HepG2 (cell line): ENCODE data around the gene SOBP. TPM values are rescaled to one million over a fixed set of nuclear protein-coding genes. Genes with fewer than 3 reads are reported as not detected.

Source experiments
- ATAC-seq: fragments of 200-7000 bp; cut with Tn5 transposase; 3 replicates; pipeline ENCODE4 v1.9.1; 2020; ENCODE audit warnings: mild to moderate bottlenecking, moderate library complexity
- BruUV-seq: library from RNA; stranded (reverse); fragments of 400-500 nt; replicated peaks from 2 replicates; lab custom pipeline; 2021; lab: Mats Ljungman, UMichigan
- CTCF ChIA-PET: fragments of 300-600 bp; formaldehyde crosslinking; extraction: SDS; loops from one replicate; lab custom pipeline; 2021; ENCODE audit warnings: low total read pairs, inconsistent platforms, low intra/inter-chr PET ratio; lab: Yijun Ruan, JAX
- POLR2A ChIA-PET: fragments of 350-600 bp; sonication (Branson Sonifier 250); formaldehyde crosslinking; loops from one replicate; lab custom pipeline; 2020; ENCODE audit warnings: antibody characterized with exemption, inconsistent platforms; lab: Yijun Ruan, JAX
- DNase-seq: peaks from one replicate; pipeline ENCODE4 v3.0.0-alpha.2; 2015; ENCODE audit warnings: low spot score
- FAIRE-seq: peaks from 3 replicates; lab custom pipeline; 2011; peaks lifted over from hg19 to GRCh38; lab: Jason Lieb, UNC
- H2AFZ ChIP-seq: one replicate; pipeline ENCODE4 v1.6.1; 2011; ENCODE audit warnings: low read length, inconsistent platforms
- H3K27ac ChIP-seq: fragments of 300-600 bp; 3 replicates; pipeline ENCODE4 v1.8.0; 2011; ENCODE audit warnings: mixed run types, mild to moderate bottlenecking, mixed read lengths, low read length, inconsistent platforms; ENCODE audit not compliant: insufficient read depth; ENCODE audit errors: extremely low read length
- H3K27me3 ChIP-seq, 2 experiments: fragments of 200-600 bp in 1 of 2; 2 replicates in 1 of 2; 3 replicates in 1 of 2; pipeline versions ENCODE4 v1.6.0 to v1.8.0; 2011; ENCODE audit warnings: low read length in 2 of 2, mild to moderate bottlenecking in 2 of 2, moderate library complexity in 2 of 2, inconsistent platforms in 1 of 2; ENCODE audit not compliant: insufficient read depth in 2 of 2, control insufficient read depth in 1 of 2
- H3K36me3 ChIP-seq, 2 experiments: fragments of 200-600 bp in 1 of 2; replicated peaks in 1 of 2; 2 replicates in 1 of 2; 3 replicates in 1 of 2; pipeline versions ENCODE4 v1.5.1 to v1.8.0; 2011; ENCODE audit warnings: low read length in 2 of 2, inconsistent platforms in 1 of 2; ENCODE audit not compliant: insufficient read depth in 2 of 2, control insufficient read depth in 1 of 2
- H3K4me1 ChIP-seq: 2 replicates; pipeline ENCODE4 v1.5.1; 2012; ENCODE audit warnings: low read length, inconsistent platforms; ENCODE audit not compliant: insufficient read depth
- H3K4me2 ChIP-seq: 2 replicates; pipeline ENCODE4 v1.6.0; 2011; ENCODE audit warnings: low read depth, low read length, inconsistent platforms
- H3K4me3 ChIP-seq, 3 experiments: fragments of 200-600 bp in 1 of 3; sonication (generic), shearing (Covaris generic) in 1 of 3; replicated peaks in 1 of 3; 2 replicates each; pipeline ENCODE4 v1.5.1; 2011 to 2016; ENCODE audit warnings: low read length in 3 of 3, inconsistent platforms in 2 of 3, low read depth in 2 of 3, mild to moderate bottlenecking in 2 of 3, control low read depth in 1 of 3, mixed read lengths in 1 of 3; ENCODE audit not compliant: insufficient read depth in 1 of 3
- H3K79me2 ChIP-seq: one replicate; pipeline ENCODE4 v1.6.1; 2011; ENCODE audit warnings: low read length, inconsistent platforms; ENCODE audit not compliant: insufficient read depth
- H3K9ac ChIP-seq: 2 replicates; pipeline ENCODE4 v1.6.0; 2011; ENCODE audit warnings: mild to moderate bottlenecking, low read depth, low read length, inconsistent platforms; ENCODE audit not compliant: insufficient read depth
- H3K9me3 ChIP-seq: 2 replicates; pipeline ENCODE4 v1.5.1; 2012; ENCODE audit warnings: mild to moderate bottlenecking, low read length
- H4K20me1 ChIP-seq: 2 replicates; pipeline ENCODE4 v1.6.0; 2011; ENCODE audit warnings: inconsistent platforms, mild to moderate bottlenecking, low read length, moderate library complexity; ENCODE audit not compliant: insufficient read depth
- AHDC1 ChIP-seq: sonication (generic); formaldehyde crosslinking; IDR thresholded peaks from 2 replicates; pipeline ENCODE4 v1.5.1; 2020; ENCODE audit warnings: mild to moderate bottlenecking, missing genetic modification reagents, borderline replicate concordance
- ATAD3A ChIP-seq: sonication (generic); formaldehyde crosslinking; IDR thresholded peaks from 2 replicates; pipeline ENCODE4 v1.4.0; 2020; ENCODE audit warnings: missing genetic modification reagents
- NCOA2 ChIP-seq: sonication (generic); formaldehyde crosslinking; IDR thresholded peaks from 2 replicates; pipeline ENCODE4 v1.8.0; 2022; ENCODE audit warnings: inconsistent platforms
- REST ChIP-seq, 2 experiments: IDR thresholded peaks; 2 replicates each; pipeline ENCODE4 v1.6.1; 2011 to 2012; ENCODE audit warnings: low read length in 2 of 2, borderline replicate concordance in 1 of 2, low read depth in 1 of 2, mild to moderate bottlenecking in 1 of 2, moderate library complexity in 1 of 2
- REXO4 ChIP-seq: sonication (generic); formaldehyde crosslinking; IDR thresholded peaks from 2 replicates; pipeline ENCODE4 v1.8.0; 2022; ENCODE audit warnings: missing genetic modification reagents, mild to moderate bottlenecking, borderline replicate concordance
- SKI ChIP-seq: fragments of 450-650 bp; IDR thresholded peaks from one replicate; pipeline ENCODE4 v1.6.1; 2018; ENCODE audit warnings: mild to moderate bottlenecking; ENCODE audit not compliant: partially characterized antibody
- TAF15 ChIP-seq: fragments of 200-400 bp; formaldehyde crosslinking; IDR thresholded peaks from one replicate; pipeline ENCODE4 v1.6.1; 2018; ENCODE audit warnings: mild to moderate bottlenecking, low read depth, low read length; ENCODE audit not compliant: poor library complexity, severe bottlenecking
- ZNF414 ChIP-seq: sonication (generic); formaldehyde crosslinking; IDR thresholded peaks from 2 replicates; pipeline ENCODE4 v1.5.0; 2020; ENCODE audit warnings: missing genetic modification reagents
- ZNF484 ChIP-seq: sonication (generic); formaldehyde crosslinking; IDR thresholded peaks from 2 replicates; pipeline ENCODE4 v1.5.1; 2020; ENCODE audit warnings: mild to moderate bottlenecking, low read depth, missing genetic modification reagents, borderline replicate concordance
- ZNF720 ChIP-seq: sonication (generic); formaldehyde crosslinking; IDR thresholded peaks from 2 replicates; pipeline ENCODE4 v1.4.0; 2020; ENCODE audit warnings: missing genetic modification reagents
- WGBS: methylation state at CpG from one replicate; pipeline ENCODE4 v1.1.6; 2017; ENCODE audit warnings: low lambda C conversion rate; 5-methylcytosine and 5-hydroxymethylcytosine counted together
- in situ Hi-C: cut with HindIII; loops from 2 replicates; pipeline ENCODE4 v1.10.0; 2017; ENCODE audit warnings: low pct_unique_long_range_greater_than_20kb; ENCODE audit not compliant: extremely low pct_ligation_motif_present
- intact Hi-C: fragments of 100-400 bp; cut with micrococcal nuclease; formaldehyde crosslinking; loops from one replicate; pipeline ENCODE4 v1.10.0; 2022; ENCODE audit not compliant: unreplicated experiment
- polyA plus RNA-seq, 8 experiments: library from polyadenylated mRNA; depleted of rRNA in 3 of 8; stranded (reverse) in 7 of 8; unstranded in 1 of 8; fragments of >200 nt; fragmentation: Illumina TruSeq in 4 of 8; extraction: Trizol in 4 of 8; gene quantifications; 2 replicates each; pipeline versions ENCODE4 v1.2.1 to v1.2.3, GENCODE V29; 2011 to 2016; ENCODE audit warnings: low read depth in 4 of 8, missing spikeins in 1 of 8, mixed read lengths in 1 of 8; ENCODE audit not compliant: insufficient read depth in 1 of 8
- total RNA-seq, 5 experiments: library from RNA; depleted of rRNA; stranded (reverse); fragments of >200 nt; fragmentation: Illumina TruSeq; extraction: Trizol; gene quantifications; 2 replicates each; pipeline ENCODE4 v1.2.3, GENCODE V29; 2016; ENCODE audit warnings: low read depth in 1 of 5
- TF ChIP-seq, protein P1 (sequence below): sonication (generic); formaldehyde crosslinking; IDR thresholded peaks from 2 replicates; pipeline ENCODE4 v1.8.0; 2023; ENCODE audit warnings: mild to moderate bottlenecking, missing genetic modification reagents

SOBP gene
- total and polyA plus RNA-seq, 2 of the 13 experiments (the other 11 are each of a cell fraction or from before 2014, with no cell fraction given), result 1.5 to 6.9 TPM

GRCh38 chr6:107592806-107593205 lies 102.9 kb downstream of the SOBP start:
- H3K4me1 ChIP-seq, result no peaks in the 10 kb centered on the region
- no TSS peak for BruUV-seq
- CTCF ChIA-PET, result no interaction called here
- H3K27ac ChIP-seq, result no peak overlapping the region
- H2AFZ ChIP-seq, result no peak overlapping the region
- no peak overlapping the region for H3K4me3 ChIP-seq
- no peaks in the 10 kb centered on the region for H3K79me2 ChIP-seq
- in situ Hi-C loops (no loop called here), intact Hi-C loops (no loop called here)
- WGBS, result 95% methylated on average over 2 of the region's 2 CpGs
- DNase-seq (no peak), ATAC-seq (no peak), FAIRE-seq (no peak)
- H3K9me3 ChIP-seq, result no peaks in the 10 kb centered on the region
- no peaks in the 10 kb centered on the region for H4K20me1 ChIP-seq
- H3K9ac ChIP-seq, result no peak overlapping the region
- no peaks in the 10 kb centered on the region for H3K27me3 ChIP-seq
- POLR2A ChIA-PET, result no interaction called here
- H3K4me2 ChIP-seq, result no peak overlapping the region
- peaks cover 8 to 30% of the 10 kb centered on the region in 2 experiments; a peak in 4 of 5 replicates for H3K36me3 ChIP-seq
- TF ChIP-seq ZNF414 (no peak), TAF15 (no peak), NCOA2 (no peak), ATAD3A (CRISPR knock-in tag) (no peak), AHDC1 (CRISPR knock-in tag) (no peak), REST (IDR thresholded peaks at IDR 0.05; ENCODE audit: borderline replicate concordance in 1 of 2, low read depth in 1 of 2, low read length in 2 of 2) (no peak), SKI (no peak), ZNF720 (CRISPR knock-in tag) (no peak), ZNF484 (CRISPR knock-in tag) (no peak), REXO4 (CRISPR knock-in tag) (no peak)
- TF ChIP-seq, protein P1, sequence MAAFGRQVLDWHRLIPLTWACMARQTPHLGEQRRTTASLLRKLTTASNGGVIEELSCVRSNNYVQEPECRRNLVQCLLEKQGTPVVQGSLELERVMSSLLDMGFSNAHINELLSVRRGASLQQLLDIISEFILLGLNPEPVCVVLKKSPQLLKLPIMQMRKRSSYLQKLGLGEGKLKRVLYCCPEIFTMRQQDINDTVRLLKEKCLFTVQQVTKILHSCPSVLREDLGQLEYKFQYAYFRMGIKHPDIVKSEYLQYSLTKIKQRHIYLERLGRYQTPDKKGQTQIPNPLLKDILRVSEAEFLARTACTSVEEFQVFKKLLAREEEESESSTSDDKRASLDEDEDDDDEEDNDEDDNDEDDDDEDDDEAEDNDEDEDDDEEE (CRISPR knock-in tag), result no peak
